Daoy (cell line): ENCODE results near the gene AR. TPM values are rescaled to one million over a fixed set of nuclear protein-coding genes. Genes with fewer than 3 reads are reported as not detected.

Experiments used
- DNase-seq: peaks from one replicate; pipeline ENCODE4 v3.0.0-alpha.2; 2015; ENCODE audit warnings: low read depth
- total RNA-seq: library from RNA; depleted of rRNA; stranded (reverse); fragments of >200 nt; shearing (Covaris generic); gene quantifications from 2 replicates; pipeline ENCODE4 v1.2.3, GENCODE V29; 2014

The AR gene
- total RNA-seq, 1 experiment from 2014 or later = 0.29 TPM

DNA sequence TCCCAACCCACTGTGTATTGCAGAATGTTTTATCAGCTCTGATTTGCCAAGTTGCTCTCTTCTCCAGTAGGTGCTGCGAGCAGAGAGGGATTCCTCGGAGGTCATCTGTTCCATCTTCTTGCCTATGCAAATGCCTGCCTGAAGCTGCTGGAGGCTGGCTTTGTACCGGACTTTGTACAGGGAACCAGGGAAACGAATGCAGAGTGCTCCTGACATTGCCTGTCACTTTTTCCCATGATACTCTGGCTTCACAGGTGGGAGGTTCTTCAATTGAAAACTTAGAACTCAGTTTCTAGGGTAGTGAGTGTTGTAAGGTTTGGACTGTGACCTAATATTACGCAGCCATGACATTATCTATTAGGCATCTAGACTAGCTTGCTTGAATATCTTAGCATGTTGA lies 24.9 kb downstream of the AR start:
- DNase-seq = no peak

DNA sequence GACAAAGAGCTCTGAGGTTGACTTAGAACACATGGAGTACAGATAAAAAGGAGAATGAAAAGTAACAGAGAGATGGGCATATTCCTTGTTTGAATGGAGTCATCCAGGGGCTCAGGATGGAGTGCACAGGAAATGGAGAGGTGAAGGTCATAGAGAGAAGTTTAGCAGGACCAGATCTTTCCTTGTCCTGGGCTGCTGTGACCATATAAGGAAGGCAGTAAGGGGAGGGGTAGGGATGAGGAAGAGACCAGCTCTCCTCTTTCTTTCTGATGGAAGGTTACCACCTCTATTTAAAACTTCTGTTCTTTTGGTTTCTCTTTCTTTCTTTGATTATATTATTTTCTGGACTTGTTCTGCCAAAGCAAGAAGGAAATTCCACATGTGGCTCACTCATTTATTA lies 27.0 kb downstream of the AR start:
- no peak for DNase-seq

DNA sequence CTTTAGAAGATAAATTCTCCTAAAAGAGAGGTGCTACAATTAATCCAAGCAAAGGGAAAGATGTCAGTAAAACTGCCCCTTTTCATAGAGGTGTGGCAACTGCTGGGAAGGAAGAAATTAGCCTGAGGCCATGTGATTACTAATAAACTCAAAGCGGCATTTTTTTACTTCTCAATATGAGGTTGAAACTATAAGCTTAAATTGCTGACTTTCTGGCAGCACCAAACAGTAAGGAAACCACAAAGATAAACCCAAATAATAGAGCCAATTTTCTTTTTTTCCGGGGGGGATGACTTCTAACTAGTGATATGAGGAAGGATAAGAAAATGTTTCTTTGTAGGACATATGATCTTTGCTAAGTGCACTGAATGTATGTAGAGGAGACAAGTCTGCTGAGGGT lies 30.9 kb downstream of the AR start:
- no peak for DNase-seq

DNA sequence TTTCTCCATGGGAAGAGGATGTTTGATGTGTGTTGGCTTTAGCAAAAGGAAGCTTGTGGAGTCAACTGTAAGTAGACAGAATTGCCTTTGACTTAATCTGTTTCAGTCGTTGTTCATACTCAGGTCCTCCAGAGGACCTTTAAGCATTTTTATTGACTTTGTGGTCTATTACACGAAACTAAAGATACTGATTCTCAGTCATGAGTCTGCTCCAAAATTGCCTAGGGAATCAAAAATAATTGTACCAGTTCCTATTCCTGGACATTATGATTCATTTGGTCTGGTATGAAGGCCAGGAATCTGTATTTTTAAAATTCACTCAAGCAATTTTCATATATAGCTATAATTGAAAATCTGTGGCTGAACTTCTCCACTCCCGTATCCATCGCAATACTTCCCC lies 38.6 kb downstream of the AR start:
- DNase-seq = no peak

GRCh38 chrX:67583171-67583570 lies 39.4 kb downstream of the AR start:
- no peak for DNase-seq

DNA sequence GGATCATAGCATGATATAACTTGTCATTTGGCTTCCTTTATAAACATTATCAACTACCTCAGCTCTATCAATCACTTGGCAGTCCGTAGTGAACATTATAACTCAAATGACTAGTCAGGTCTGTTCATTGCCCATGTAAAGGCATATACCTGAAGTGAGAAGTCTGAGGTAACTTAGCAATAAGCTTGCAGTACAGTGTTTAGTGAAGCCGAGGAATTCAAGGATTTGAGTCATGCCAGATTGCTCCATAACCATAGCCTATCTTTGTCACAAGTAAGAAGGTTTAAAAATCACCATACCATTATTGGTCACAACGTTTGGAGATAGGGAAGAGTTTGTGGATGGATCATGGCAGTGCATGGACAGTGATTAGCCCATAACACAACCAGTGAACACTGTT lies 41.6 kb downstream of the AR start:
- DNase-seq = no peak

DNA sequence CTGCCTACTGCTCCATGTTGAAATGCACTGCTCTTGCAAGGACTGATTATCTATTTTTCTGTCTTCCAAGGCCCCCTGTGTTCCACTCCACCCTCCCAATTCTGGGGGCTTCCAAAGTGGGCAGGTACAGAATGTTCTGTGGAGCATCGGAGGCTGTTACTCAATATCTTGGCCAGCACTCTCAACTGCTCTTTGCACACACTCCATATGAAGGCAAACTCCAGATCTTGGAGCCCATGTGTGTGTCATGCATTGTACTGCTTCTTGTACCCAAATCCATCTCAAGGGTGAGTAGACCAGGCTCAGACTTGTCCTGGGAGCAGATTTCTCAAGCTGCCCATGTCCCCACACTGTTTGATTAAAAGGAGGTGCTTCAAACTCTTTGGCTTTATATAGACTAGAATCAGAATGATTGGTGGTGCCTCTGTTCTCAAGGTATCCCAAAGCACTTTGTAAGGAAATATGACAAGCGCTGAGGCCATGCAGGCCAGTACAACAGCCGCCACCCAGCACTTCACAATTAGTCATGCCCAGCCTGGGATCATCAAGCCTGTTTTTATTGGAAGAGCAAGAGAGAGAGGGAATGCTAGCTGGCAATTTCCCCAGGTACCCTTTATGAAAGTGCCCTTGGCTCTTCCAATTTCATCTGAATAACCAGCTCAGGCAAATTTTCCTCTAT lies 44.3 kb downstream of the AR start:
- no peak for DNase-seq

GRCh38 chrX:67596839-67597790 lies 53.3 kb downstream of the AR start:
- no peak for DNase-seq

- DNase-seq = no peak
These were observed 55.7 kb downstream of the AR start for GRCh38 chrX:67599532-67599931.

GRCh38 chrX:67601771-67602170 lies 58.0 kb downstream of the AR start:
- DNase-seq = no peak

GRCh38 chrX:67604979-67605703 lies 61.3 kb downstream of the AR start:
- DNase-seq = no peak

GRCh38 chrX:67607466-67607865 lies 63.6 kb downstream of the AR start:
- no peak for DNase-seq

- no peak for DNase-seq
These were observed 66.5 kb downstream of the AR start for GRCh38 chrX:67610282-67610681.

DNA sequence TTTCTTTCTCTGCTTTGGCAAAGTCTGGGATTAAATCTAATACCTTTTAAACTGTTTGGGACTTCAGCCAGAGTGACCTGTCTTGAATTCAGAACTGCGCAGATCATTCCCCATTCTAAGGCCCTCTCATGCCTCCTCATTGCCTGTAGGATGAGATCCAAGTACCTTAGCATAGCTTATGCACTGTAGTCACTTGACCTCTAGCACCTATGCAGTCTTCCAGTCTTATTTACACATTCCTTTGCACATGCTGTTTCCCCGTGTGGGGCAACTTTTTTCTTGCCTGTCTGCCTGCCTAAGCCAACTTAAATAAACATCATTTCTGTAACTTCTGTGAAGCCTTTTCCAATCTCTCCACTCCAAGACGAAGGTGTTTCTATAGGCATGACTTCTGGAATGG lies 68.4 kb downstream of the AR start:
- no peak for DNase-seq

GRCh38 chrX:67613366-67613765 lies 69.5 kb downstream of the AR start:
- DNase-seq = no peak

- DNase-seq = no peak
These were observed 70.2 kb downstream of the AR start for GRCh38 chrX:67613996-67614395.

DNA sequence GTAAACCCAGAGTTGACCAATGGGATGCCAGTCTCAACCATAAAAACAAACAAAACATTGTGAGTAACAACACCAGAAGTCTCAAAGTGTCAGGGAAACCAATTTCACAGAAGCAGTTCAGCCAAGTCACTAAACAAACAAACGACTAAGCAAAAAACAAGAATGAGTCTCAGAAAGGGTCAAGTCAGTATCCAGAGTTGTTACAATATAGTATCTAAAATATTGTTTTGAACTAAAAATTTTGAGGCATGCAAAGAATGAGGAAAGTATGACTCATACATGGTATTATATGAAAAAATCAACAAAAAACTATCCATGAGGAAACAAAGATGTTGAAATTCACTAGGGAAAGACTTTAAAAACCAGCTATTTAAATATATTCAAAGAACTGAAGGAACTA lies 70.6 kb downstream of the AR start:
- no peak for DNase-seq

- DNase-seq = no peak
These were observed 75.4 kb downstream of the AR start for GRCh38 chrX:67619253-67619652.

DNA sequence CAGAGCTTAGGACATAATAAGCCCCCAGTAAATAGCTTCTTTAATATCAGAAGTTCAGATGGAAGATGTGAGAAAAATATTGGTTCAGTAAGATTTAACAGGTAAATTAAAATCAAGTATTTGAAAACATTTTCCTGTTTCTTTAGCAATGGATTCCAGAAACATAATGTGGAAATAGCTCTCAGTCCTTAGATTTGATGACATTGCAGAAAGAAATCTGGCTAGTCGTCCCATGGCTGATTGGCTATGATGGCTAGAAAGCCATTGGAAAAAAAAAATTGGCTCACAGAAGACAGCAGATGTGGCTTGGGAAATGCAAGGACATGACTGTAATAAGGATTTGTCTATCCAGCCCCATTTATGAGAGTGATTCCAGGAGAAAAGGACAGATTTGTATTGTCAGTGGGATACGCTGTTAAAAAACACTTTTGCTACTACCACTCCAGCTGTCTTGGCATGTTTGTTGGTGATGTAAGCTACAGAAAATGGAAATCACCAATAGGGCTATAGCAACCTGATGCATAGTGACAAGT lies 78.3 kb downstream of the AR start:
- DNase-seq = no peak

GRCh38 chrX:67624325-67624724 lies 80.5 kb downstream of the AR start:
- no peak for DNase-seq

GRCh38 chrX:67635424-67635823 lies 91.6 kb downstream of the AR start:
- no peak for DNase-seq

DNA sequence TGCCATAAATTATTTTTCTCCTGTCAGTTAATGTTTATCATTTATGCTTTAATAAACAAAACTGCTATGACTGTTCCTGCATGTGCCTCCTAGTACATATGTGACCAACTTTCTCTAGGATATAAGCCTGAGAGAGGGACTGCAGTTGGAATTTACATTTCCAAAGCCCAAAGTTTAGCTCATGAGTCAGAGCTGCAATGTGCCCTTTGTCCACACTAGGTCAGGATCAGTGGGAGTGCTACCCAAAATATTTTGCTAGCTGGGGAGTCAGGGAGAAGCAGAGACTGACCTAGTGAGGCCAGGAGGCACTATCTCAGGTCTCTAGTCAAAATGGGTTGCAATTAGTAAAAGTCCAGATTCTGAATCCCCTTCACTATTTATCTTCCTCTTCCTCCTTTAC lies 92.7 kb downstream of the AR start:
- no peak for DNase-seq
